Activated gamma-delta T cell (primary cell): ENCODE results near the gene ABHD12.

Source experiments
- DNase-seq: peaks from one replicate; lab custom pipeline; 2025; lab: John Stamatoyannopoulos, UW

Gene ABHD12

DNA sequence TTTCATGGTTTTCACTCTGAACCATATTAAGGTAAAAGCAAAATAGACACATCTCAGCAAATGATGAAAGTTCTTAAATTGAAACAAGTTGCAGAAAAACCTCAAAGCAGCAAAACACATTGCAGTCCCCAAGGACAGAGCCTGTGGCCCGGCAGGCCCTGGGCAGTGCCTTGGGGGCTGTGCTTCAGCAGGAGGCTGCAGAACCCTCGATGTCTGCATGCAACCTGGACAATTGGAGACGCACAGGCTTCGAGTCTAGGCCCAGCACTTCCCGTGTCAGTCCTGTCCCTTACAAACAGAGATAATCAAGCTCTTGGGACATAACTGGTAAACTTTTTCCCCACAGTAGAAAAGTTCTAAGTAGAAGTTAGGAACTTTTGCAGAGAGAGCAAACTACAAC lies 133.5 kb downstream of the ABHD12 start:
- no peak for DNase-seq

DNA sequence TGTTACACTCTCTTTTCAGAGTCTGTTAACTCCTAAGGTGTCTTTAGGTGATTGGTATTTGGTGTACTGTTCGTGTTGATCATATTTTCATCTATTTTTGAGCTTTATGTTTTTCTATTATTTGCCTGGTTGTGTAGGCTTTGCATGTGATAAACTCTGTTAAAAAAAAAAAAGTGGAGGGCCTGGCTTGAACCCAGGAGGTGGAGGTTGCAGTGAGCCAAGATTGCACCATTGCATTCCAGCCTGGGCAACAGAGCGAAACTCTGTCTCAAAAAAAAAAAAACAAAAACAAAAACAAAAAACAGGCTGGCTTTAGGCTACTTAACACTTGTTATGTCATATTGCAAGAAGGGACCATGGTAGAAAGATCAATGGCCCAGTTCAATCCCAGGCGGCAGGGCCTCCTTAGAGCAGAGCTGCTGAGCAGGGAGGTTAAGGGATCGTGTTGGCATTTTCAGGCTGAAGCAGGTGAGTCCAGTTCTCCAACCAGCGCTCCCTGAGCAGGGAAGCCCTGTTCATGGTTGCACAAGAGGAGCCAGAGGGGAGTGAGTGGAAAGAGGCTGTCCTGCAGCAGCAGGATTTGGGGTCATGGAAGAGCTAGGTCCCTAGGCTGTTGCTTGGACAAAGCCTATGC lies 134.3 kb downstream of the ABHD12 start:
- no peak for DNase-seq

DNA sequence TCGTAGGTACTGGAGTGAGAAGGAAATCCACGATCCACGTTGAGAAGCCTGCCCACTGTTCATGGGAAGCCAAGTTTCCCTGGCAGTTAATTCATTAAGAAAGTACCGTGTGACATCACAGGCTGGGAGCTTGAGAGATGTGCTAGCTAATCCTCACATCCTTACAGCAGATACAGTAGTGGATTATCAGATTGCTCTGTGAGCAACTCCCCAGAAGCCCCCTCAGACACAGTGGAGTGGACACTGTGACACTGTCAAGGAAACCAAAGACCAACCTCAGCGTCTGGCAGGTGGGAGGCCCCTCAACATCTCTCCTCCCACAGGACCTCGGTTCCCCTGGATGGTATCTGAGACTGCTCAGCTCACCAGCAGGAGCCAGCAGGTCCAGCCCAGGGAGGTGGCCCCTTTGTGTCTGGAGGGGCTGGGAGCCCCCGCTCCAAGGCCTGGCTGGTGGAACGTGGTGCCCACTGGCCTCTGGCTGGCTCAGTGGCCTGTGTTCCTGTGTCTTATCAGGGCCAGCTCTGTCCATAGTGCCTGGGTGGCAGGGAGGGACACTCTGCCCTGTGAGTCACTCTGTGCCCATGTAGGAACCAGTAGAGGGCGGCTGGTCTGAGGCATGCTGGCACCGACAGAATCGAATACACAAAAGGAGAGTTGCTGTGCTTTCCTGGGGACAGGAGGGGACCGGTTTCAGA lies 135.5 kb downstream of the ABHD12 start:
- no peak for DNase-seq

DNA sequence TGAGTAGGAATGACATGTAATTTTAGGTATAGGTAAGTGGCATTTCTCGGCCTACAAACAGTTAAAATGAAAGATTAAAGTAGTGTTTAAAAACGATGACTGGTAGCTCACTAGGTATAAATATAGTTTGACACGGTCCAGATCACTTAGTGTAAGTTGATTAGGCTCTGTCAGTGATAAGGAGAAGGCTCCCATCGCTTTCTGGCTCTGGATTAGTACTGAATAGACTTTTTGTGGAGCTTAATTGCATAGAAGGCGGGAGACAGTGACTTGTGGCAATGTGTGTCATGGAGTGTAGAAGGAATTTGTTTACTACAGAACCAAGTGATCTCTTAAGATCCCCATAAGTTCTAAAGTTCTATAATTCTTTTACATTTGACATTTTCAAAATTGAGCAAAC lies 136.1 kb downstream of the ABHD12 start:
- no peak for DNase-seq

DNA sequence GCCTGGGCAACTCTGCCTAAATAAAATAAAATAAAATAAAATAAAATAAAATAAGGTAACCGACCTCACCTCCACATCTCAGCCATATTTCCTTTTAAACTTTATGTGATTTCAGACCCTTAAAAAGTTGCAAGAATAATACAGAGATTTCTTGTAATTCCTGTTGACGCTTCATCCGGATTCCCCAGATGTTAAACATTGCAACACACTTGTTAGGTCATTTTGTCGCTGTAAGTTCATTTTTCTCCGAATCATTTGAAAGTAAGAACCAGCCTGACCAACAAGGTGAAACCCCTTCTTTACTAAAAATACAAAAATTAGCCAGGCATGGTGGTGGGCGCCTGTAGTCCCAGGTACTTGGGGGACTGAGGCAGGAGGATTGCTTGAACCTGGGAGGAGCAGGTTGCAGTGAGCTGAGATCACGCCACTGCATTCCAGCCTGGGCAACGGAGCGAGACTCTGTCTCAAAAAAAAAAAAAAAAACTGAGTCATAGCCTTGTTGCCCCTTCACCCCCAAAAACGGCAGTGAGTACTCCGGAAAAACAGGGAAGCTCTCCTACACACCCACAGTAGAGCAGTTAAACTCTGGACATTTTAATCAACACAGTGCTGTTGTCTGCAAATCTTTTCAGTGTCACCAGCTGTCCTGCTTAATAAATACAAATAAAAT lies 136.9 kb downstream of the ABHD12 start:
- DNase-seq = no peak

DNA sequence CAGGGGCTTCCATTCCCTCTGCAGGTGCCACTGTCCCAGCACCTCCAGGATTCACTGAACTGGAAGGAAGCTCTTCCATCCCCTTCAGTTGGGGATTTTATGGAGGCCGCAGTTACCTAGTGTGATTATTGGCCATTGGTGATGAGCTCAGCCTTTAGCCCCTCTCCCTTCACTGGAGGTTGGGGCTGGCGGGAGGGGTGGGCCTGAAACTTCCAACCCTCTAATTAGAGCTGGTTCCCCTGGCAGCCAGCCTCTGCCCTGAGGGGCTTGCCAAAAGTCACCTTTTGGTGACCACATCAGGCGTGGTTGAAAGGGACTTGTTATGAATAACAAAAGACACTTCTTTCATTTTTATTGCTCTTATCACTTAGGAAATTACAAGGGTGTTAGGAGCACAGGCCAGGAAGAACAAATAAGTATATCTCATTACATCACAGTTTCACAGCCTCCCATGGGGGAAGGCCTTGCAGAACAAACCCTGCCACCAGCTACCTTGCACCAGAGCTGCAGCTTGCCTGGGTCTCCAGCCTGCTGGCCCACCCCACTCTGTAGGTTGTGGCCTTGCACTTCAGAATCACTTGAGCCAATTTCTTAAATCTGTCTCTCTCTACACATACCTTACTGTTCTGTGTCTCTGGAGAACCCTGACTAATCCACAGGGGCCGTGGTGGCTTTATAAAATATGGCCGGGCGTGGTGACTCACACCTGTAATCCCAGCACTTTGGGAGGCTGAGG lies 137.8 kb downstream of the ABHD12 start:
- DNase-seq = no peak

DNA sequence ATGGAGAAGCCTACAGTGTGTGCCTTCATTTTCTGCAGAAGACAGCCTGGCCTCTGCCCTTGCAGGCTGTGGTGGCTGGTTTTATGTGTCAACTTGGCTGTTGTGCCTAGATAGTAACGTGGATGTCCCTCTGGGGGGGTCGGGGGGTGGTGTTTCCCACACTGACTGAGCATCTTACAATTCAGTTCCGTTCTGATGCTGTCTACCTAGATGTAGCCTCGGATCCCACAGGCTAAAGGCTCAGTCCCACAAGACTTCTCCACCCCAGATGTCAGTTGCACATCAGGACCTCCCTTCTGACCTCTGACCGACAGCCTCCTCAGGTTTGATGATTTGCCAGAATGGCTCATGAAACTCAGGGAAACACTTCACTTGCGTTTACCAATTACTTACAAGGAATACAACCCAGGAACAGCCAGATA lies 138.4 kb downstream of the ABHD12 start:
- DNase-seq = no peak

DNA sequence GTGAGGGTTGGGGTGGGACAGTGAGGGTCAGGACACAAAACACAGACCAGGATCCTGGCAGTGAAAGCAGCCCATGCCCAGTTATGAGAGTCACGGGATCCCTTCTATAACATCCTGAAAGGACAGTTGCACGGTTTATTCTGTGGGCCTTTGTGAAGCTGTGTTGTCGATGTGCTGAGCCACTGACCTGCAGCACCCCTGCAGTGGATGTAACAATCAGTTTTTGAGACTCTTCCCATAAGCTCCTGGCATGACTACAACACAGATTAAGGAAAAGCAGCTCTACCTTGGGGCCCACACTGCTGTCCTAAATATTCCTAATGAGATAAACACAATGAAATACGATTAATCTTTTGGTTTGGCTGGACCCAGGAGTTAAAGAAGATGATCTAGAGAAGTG lies 139.1 kb downstream of the ABHD12 start:
- no peak for DNase-seq

DNA sequence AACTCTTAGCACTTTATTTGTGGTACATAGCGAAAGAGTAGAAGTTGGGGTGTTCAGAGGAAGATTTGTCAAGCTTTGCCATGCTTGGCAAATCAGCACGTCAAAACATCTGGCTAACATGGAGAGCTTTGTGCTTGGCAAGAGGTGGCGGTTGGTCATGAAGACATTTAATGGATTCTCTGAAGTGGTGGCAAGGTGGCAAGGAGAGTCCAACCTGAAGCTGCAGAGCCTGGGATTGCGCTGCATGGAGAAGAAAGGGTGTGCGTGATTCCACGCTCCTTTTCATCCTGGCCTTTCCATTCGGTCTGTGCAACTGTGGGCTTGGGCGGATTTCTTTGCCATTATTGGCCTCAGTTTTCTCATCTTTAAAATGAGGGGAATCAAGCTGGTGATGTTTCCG lies 139.6 kb downstream of the ABHD12 start:
- DNase-seq = no peak

DNA sequence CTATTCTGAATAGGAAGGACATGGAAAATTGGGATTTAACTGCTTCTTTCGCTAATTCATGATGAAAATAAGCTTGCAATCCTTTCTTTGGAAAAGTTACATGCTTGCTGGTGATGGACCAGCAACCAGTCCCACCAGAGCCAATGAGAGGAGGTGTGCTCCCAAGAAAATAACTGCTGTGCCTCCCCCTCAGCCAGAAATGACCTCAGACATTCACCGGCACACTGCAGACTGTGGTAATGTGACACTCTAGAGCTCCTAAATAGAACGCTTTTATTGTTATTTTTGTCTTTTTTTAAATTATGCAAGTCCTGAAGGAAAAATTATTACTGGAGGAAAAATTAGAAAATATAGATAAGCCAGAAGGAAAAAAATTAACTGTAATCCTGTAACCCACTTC lies 140.1 kb downstream of the ABHD12 start:
- DNase-seq = no peak
